ENCODE measurements around the gene IL17REL.

IL17REL gene

GRCh38 chr22:49957826-49958365 lies 54.7 kb downstream of the IL17REL start:
- H3K9ac ChIP-seq (ENCODE audit: low read depth, low read length, poor library complexity, severe bottlenecking), result no peak overlapping the region
- peaks cover 16% of the 10 kb centered on the region for H4K20me1 ChIP-seq (ENCODE audit: insufficient read depth, low read length, poor library complexity, severe bottlenecking)
- H3K4me3 ChIP-seq (ENCODE audit: low read length, poor library complexity, severe bottlenecking), result no peak overlapping the region
- no peaks in the 10 kb centered on the region for H3K9me2 ChIP-seq (replicated peaks; ENCODE audit: low read depth, low read length)
- H3K9me3 ChIP-seq (ENCODE audit: insufficient read depth, low read depth, low read length), result no peaks in the 10 kb centered on the region
- no peak for TF ChIP-seq EZH2phosphoT487 (IDR thresholded peaks at IDR 0.05; ENCODE audit: borderline replicate concordance)
- TF ChIP-seq, protein P1, sequence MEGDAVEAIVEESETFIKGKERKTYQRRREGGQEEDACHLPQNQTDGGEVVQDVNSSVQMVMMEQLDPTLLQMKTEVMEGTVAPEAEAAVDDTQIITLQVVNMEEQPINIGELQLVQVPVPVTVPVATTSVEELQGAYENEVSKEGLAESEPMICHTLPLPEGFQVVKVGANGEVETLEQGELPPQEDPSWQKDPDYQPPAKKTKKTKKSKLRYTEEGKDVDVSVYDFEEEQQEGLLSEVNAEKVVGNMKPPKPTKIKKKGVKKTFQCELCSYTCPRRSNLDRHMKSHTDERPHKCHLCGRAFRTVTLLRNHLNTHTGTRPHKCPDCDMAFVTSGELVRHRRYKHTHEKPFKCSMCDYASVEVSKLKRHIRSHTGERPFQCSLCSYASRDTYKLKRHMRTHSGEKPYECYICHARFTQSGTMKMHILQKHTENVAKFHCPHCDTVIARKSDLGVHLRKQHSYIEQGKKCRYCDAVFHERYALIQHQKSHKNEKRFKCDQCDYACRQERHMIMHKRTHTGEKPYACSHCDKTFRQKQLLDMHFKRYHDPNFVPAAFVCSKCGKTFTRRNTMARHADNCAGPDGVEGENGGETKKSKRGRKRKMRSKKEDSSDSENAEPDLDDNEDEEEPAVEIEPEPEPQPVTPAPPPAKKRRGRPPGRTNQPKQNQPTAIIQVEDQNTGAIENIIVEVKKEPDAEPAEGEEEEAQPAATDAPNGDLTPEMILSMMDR (conservative IDR thresholded peaks at IDR 0.05; ENCODE audit: low read length), result no peak
- H3K4me2 ChIP-seq (ENCODE audit: low read depth, low read length, poor library complexity, severe bottlenecking), result no peak overlapping the region
- no peak overlapping the region for H2AFZ ChIP-seq (ENCODE audit: low read length)
- peaks cover 3% of the 10 kb centered on the region; the same call in 1 of the 2 replicates for H3K36me3 ChIP-seq (ENCODE audit: insufficient read depth, low read length)
- peaks cover 16% of the 10 kb centered on the region for H3K4me1 ChIP-seq (ENCODE audit: insufficient read depth, low read length, poor library complexity, severe bottlenecking)
- H3K27me3 ChIP-seq (ENCODE audit: insufficient read depth, low read length, poor library complexity, severe bottlenecking), result no peaks in the 10 kb centered on the region
- no peaks in the 10 kb centered on the region for H3F3A ChIP-seq (ENCODE audit: low read depth)
- peaks cover 31% of the 10 kb centered on the region for H3K79me2 ChIP-seq (ENCODE audit: insufficient read depth, low read length)

GRCh38 chr22:49956914-49957825 lies 55.4 kb downstream of the IL17REL start:
- Histone ChIP-seq H3K4me2 (ENCODE audit: low read depth, low read length, poor library complexity, severe bottlenecking) (no peak overlapping the region), H3K9ac (ENCODE audit: low read depth, low read length, poor library complexity, severe bottlenecking) (no peak overlapping the region), H3F3A (ENCODE audit: low read depth) (no peaks in the 10 kb centered on the region), H3K4me3 (ENCODE audit: low read length, poor library complexity, severe bottlenecking) (no peak overlapping the region), H2AFZ (ENCODE audit: low read length) (no peak overlapping the region), H3K36me3 (ENCODE audit: insufficient read depth, low read length) (no peaks in the 10 kb centered on the region), H4K20me1 (ENCODE audit: insufficient read depth, low read length, poor library complexity, severe bottlenecking) (peaks cover 9% of the 10 kb centered on the region), H3K9me2 (replicated peaks; ENCODE audit: low read depth, low read length) (no peaks in the 10 kb centered on the region), H3K79me2 (ENCODE audit: insufficient read depth, low read length) (peaks cover 24% of the 10 kb centered on the region), H3K4me1 (ENCODE audit: insufficient read depth, low read length, poor library complexity, severe bottlenecking) (peaks cover 13% of the 10 kb centered on the region), H3K9me3 (ENCODE audit: insufficient read depth, low read depth, low read length) (no peaks in the 10 kb centered on the region), H3K27me3 (ENCODE audit: insufficient read depth, low read length, poor library complexity, severe bottlenecking) (no peaks in the 10 kb centered on the region)
- TF ChIP-seq EZH2phosphoT487 (IDR thresholded peaks at IDR 0.05; ENCODE audit: borderline replicate concordance), result no peak
- TF ChIP-seq, protein P1 (conservative IDR thresholded peaks at IDR 0.05; ENCODE audit: low read length), result no peak

DNA sequence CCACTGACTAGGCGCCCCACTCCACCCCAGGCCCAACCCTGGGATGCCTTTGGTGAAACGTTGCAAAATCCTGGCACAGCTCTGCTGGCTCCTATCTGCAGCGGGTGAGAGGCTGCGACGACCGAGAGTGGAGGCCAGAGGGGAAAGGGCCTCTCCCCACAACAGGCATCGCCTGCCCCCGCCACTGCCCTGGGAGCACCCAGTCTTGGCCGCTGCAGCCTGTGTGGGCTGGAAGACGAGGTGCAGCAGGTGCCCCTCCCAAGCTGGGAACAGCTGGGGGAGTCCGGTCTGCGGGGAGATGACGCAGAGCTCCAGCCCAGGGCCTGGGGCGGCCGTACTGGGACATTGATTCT lies 56.2 kb downstream of the IL17REL start:
- H3K4me1 ChIP-seq (ENCODE audit: insufficient read depth, low read length, poor library complexity, severe bottlenecking), result peaks cover 17% of the 10 kb centered on the region
- peaks cover 1% of the 10 kb centered on the region for H4K20me1 ChIP-seq (ENCODE audit: insufficient read depth, low read length, poor library complexity, severe bottlenecking)
- no peaks in the 10 kb centered on the region for H3K9me2 ChIP-seq (replicated peaks; ENCODE audit: low read depth, low read length)
- H3F3A ChIP-seq (ENCODE audit: low read depth), result no peaks in the 10 kb centered on the region
- no peak for TF ChIP-seq EZH2phosphoT487 (IDR thresholded peaks at IDR 0.05; ENCODE audit: borderline replicate concordance)
- TF ChIP-seq, protein P1 (conservative IDR thresholded peaks at IDR 0.05; ENCODE audit: low read length), result no peak
- no peak overlapping the region for H3K9ac ChIP-seq (ENCODE audit: low read depth, low read length, poor library complexity, severe bottlenecking)
- H3K9me3 ChIP-seq (ENCODE audit: insufficient read depth, low read depth, low read length), result no peaks in the 10 kb centered on the region
- no peaks in the 10 kb centered on the region for H3K36me3 ChIP-seq (ENCODE audit: insufficient read depth, low read length)
- no peaks in the 10 kb centered on the region for H3K27me3 ChIP-seq (ENCODE audit: insufficient read depth, low read length, poor library complexity, severe bottlenecking)
- H3K4me2 ChIP-seq (ENCODE audit: low read depth, low read length, poor library complexity, severe bottlenecking), result no peak overlapping the region
- H2AFZ ChIP-seq (ENCODE audit: low read length), result no peak overlapping the region
- H3K4me3 ChIP-seq (ENCODE audit: low read length, poor library complexity, severe bottlenecking), result no peak overlapping the region
- peaks cover 16% of the 10 kb centered on the region for H3K79me2 ChIP-seq (ENCODE audit: insufficient read depth, low read length)
